ENCODE results near the gene PRPF6. TPM values are rescaled to one million over a fixed set of nuclear protein-coding genes. Genes with fewer than 3 reads are reported as not detected.

Gene PRPF6
- total RNA-seq, 2 donors from 2014 or later, result 42.3 to 52.1 TPM

DNA sequence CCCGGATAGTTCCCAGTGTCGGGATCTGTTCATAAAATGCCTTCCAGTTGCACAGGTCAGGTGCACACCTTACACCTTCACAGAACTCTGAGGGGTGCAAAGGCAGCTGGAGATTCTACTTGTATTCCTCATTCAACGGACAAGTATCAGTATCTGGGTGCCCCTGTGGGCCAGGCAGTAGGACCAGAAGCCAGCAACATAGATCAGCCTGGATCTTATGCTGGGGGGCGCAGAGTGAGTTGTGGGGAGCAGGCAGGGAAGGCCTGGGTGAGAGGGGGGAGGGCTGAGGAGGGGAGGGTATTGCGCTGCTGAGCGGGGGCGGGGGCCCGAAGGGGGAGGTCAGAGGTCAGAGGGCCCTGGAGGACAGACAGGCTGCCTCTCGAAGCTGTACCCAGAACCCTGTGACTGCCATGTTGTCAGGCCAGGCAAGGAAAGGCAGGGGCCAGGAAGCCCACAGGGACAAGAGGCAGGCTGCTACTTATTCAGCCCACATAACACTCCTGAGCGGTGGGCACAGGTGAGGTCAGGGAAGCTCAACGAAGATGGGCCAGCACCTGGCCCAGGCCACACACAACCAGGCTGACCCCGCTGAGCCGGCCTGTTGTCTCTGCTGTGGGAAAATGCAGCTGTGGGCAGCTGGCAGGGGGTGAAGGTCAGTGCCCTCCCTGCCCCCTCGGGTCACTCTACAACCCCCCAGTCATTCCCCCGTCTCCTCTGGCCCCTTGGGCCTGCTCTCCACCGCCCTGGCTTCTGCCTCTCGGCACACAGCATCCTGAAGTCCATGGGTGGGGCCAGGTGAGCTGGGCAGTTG, 100.1 kb downstream of the PRPF6 start:
- ATAC-seq (no peak), DNase-seq (no peak)
- Histone ChIP-seq H3K27me3 (peaks cover 0 to 9% of the 10 kb centered on the region in 2 donors), H3K27ac (peak overlapping the region in 3 of 4 donors; percentile 4 to 81 (median 52)), H3K36me3 (replicated peaks in 1 of 2; ENCODE audit: insufficient read depth in 1 of 2, low read depth in 2 of 2) (no peaks in the 10 kb centered on the region), H3K4me1 (peaks cover 37% of the 10 kb centered on the region), H3K4me3 (no peak overlapping the region), H3K9me3 (no peaks in the 10 kb centered on the region)
- intact Hi-C loops (cut with DNase I), result no loop called here
- WGBS, 2 donors, result 53 to 63% methylated on average over 12 to 16 of the region's 17 CpGs
- TF ChIP-seq, protein P1, sequence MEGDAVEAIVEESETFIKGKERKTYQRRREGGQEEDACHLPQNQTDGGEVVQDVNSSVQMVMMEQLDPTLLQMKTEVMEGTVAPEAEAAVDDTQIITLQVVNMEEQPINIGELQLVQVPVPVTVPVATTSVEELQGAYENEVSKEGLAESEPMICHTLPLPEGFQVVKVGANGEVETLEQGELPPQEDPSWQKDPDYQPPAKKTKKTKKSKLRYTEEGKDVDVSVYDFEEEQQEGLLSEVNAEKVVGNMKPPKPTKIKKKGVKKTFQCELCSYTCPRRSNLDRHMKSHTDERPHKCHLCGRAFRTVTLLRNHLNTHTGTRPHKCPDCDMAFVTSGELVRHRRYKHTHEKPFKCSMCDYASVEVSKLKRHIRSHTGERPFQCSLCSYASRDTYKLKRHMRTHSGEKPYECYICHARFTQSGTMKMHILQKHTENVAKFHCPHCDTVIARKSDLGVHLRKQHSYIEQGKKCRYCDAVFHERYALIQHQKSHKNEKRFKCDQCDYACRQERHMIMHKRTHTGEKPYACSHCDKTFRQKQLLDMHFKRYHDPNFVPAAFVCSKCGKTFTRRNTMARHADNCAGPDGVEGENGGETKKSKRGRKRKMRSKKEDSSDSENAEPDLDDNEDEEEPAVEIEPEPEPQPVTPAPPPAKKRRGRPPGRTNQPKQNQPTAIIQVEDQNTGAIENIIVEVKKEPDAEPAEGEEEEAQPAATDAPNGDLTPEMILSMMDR (IDR thresholded peaks at IDR 0.05), result no peak
- TF ChIP-seq POLR2A (IDR thresholded peaks at IDR 0.05), result no peak

GRCh38 chr20:64081624-64081964, 100.7 kb downstream of the PRPF6 start:
- H3K27me3 ChIP-seq, result peaks cover 0 to 9% of the 10 kb centered on the region in 2 donors
- DNase-seq (no peak), ATAC-seq (no peak)
- WGBS, 2 donors, result 76 to 91% methylated on average over 6 of the region's 6 CpGs
- no peaks in the 10 kb centered on the region for H3K36me3 ChIP-seq (replicated peaks in 1 of 2; ENCODE audit: insufficient read depth in 1 of 2, low read depth in 2 of 2)
- TF ChIP-seq POLR2A (IDR thresholded peaks at IDR 0.05), result no peak
- TF ChIP-seq, protein P1 (IDR thresholded peaks at IDR 0.05), result no peak
- no peaks in the 10 kb centered on the region for H3K9me3 ChIP-seq
- H3K4me1 ChIP-seq, result peaks cover 37% of the 10 kb centered on the region
- intact Hi-C loops (cut with DNase I), result no loop called here
- H3K4me3 ChIP-seq, result no peak overlapping the region
- no peak overlapping the region for H3K27ac ChIP-seq

- ATAC-seq (no peak), DNase-seq (no peak)
- Histone ChIP-seq H3K9me3 (no peaks in the 10 kb centered on the region), H3K4me1 (peaks cover 37% of the 10 kb centered on the region), H3K36me3 (replicated peaks in 1 of 2; ENCODE audit: insufficient read depth in 1 of 2, low read depth in 2 of 2) (no peaks in the 10 kb centered on the region), H3K27me3 (peaks cover 0 to 9% of the 10 kb centered on the region in 2 donors), H3K4me3 (no peak overlapping the region), H3K27ac (no peak overlapping the region)
- WGBS, 2 donors, result 38 to 45% methylated on average over 12 to 13 of the region's 13 CpGs
- no peak for TF ChIP-seq POLR2A (IDR thresholded peaks at IDR 0.05)
- TF ChIP-seq, protein P1 (IDR thresholded peaks at IDR 0.05), result no peak
- intact Hi-C loops (cut with DNase I), result no loop called here
Measured at GRCh38 chr20:64082126-64082731, 101.3 kb downstream of the PRPF6 start.

MicroRNA genes within 50 kb of the gene (microRNA counts, 767-probe panel; counts per million panel counts)
- microRNA hsa-miR-1914-5p, result 0 to 736 counts per million in 2 donors
- 0 to 736 counts per million in 2 donors for microRNA hsa-miR-647

Small RNA genes within 50 kb of the gene (microRNA-seq; reads per million reads assigned to microRNA genes)
- gene MIR1914 (ENCODE audit: borderline number of aligned reads in 2 of 2, borderline replicate concordance in 2 of 2), result 0.45 to 0.47 reads per million in 2 donors
- gene MIR647 (ENCODE audit: borderline number of aligned reads in 2 of 2, borderline replicate concordance in 2 of 2), result 0 reads per million in 2 donors
- gene MIR6813 (ENCODE audit: borderline number of aligned reads in 2 of 2, borderline replicate concordance in 2 of 2), result 0.93 to 2.7 reads per million in 2 donors

Small RNA genes within 50 kb of the gene (small RNA-seq; reads per million reads assigned to genes)
- gene AL355803.1 (not detected), gene MIR647 (not detected), gene MIR6813 (not detected)

Other genes with a start within 250 kb of the PRPF6 start
- 10 to 100 TPM in 1 of 2 donors, 1 to 10 TPM in 1; 4.9 to 14.0 TPM for gene LIME1, start 244.5 kb upstream of the PRPF6 start, total RNA-seq
- gene SLC2A4RG, start 241.4 kb upstream of the PRPF6 start, total RNA-seq, result 10 to 100 TPM; 30.9 to 69.5 TPM
- gene ZBTB46, start 149.9 kb upstream of the PRPF6 start, total RNA-seq, result 1 to 10 TPM; 4.3 to 5.4 TPM
- gene ABHD16B, start 119.6 kb upstream of the PRPF6 start, total RNA-seq, result not detected
- gene TPD52L2, start 115.9 kb upstream of the PRPF6 start, total RNA-seq, result 10 to 100 TPM; 31.4 to 47.1 TPM
- gene DNAJC5, start 86.0 kb upstream of the PRPF6 start, total RNA-seq, result 10 to 100 TPM; 32.9 to 44.2 TPM
- gene UCKL1, start 24.7 kb upstream of the PRPF6 start, total RNA-seq, result 10 to 100 TPM; 21.0 to 26.0 TPM
- gene ZNF512B, start 11.2 kb upstream of the PRPF6 start, total RNA-seq, result 10 to 100 TPM in 1 of 2 donors, 1 to 10 TPM in 1; 8.0 to 12.5 TPM
- gene SAMD10, start 1.5 kb upstream of the PRPF6 start, total RNA-seq, result 1 to 10 TPM; 3.6 to 7.6 TPM
- 1 to 10 TPM in 1 of 2 donors, under 1 TPM in 1; 0.52 to 3.0 TPM for gene C20orf204, start 55.0 kb downstream of the PRPF6 start, total RNA-seq
- 10 to 100 TPM in 1 of 2 donors, 1 to 10 TPM in 1; 6.5 to 17.1 TPM for gene SOX18, start 68.5 kb downstream of the PRPF6 start, total RNA-seq
- gene TCEA2, start 82.1 kb downstream of the PRPF6 start, total RNA-seq, result 10 to 100 TPM; 16.6 to 17.5 TPM
- 10 to 100 TPM in 1 of 2 donors, 1 to 10 TPM in 1; 9.1 to 14.5 TPM for gene RGS19, start 98.4 kb downstream of the PRPF6 start, total RNA-seq
- gene OPRL1, start 99.0 kb downstream of the PRPF6 start, total RNA-seq, result 1 to 10 TPM; 1.0 to 2.6 TPM
- 1 to 10 TPM in 1 of 2 donors, not detected in 1; 3.9 TPM for gene LKAAEAR1, start 103.3 kb downstream of the PRPF6 start, total RNA-seq
- gene NPBWR2, start 126.4 kb downstream of the PRPF6 start, total RNA-seq, result not detected
- gene MYT1, start 183.3 kb downstream of the PRPF6 start, total RNA-seq, result under 1 TPM in 1 of 2 donors, not detected in 1; 0.99 TPM

All from body of pancreas (tissue), 4 donors.